Tibial nerve (tissue), 4 donors: Measurements from ENCODE around the gene RPS6KA2. TPM values are rescaled to one million over a fixed set of nuclear protein-coding genes. Genes with fewer than 3 reads are reported as not detected.

ENCODE experiments used
- DNase-seq, 2 donors: peaks; one replicate each; pipeline ENCODE4 v3.0.0-alpha.2; 2019; ENCODE audit warnings: low spot score in 2 of 2
- H3K27ac ChIP-seq, 4 donors: fragments of 200-600 bp; sonication (generic) in 3 of 4; one replicate each; pipeline ENCODE4 v1.5.1; 2017 to 2019; ENCODE audit warnings: mild to moderate bottlenecking in 1 of 4
- H3K27me3 ChIP-seq, 2 donors: fragments of 200-600 bp; sonication (generic) in 1 of 2; one replicate each; pipeline versions ENCODE4 v1.5.1 to v1.6.0; 2017 to 2019
- H3K36me3 ChIP-seq, 3 donors: fragments of 200-600 bp; sonication (generic); one replicate each; pipeline ENCODE4 v1.5.1; 2018 to 2019
- H3K4me1 ChIP-seq, 4 donors: fragments of 200-600 bp; sonication (generic) in 3 of 4; one replicate each; pipeline ENCODE4 v1.5.1; 2017 to 2019
- H3K4me3 ChIP-seq, 4 donors: fragments of 200-600 bp; sonication (generic) in 3 of 4; one replicate each; pipeline ENCODE4 v1.5.1; 2017 to 2019; ENCODE audit warnings: mild to moderate bottlenecking in 1 of 4, moderate library complexity in 1 of 4
- H3K9me3 ChIP-seq, 4 donors: fragments of 200-600 bp; sonication (generic) in 3 of 4; one replicate each; pipeline ENCODE4 v1.5.1; 2017 to 2019
- CTCF ChIP-seq, 5 experiments: fragments of 200-600 bp in 3 of 5; fragments of 450-650 bp in 2 of 5; sonication (generic) in 3 of 5; IDR thresholded peaks; one replicate each; pipeline ENCODE4 v1.5.1; 2016 to 2019; ENCODE audit warnings: antibody characterized with exemption in 5 of 5, mild to moderate bottlenecking in 3 of 5, moderate library complexity in 2 of 5
- EP300 ChIP-seq, 2 donors: sonication (generic); formaldehyde crosslinking; IDR thresholded peaks; one replicate each; pipeline ENCODE4 v1.6.1; 2017; ENCODE audit warnings: antibody characterized with exemption in 2 of 2, mild to moderate bottlenecking in 1 of 2
- POLR2A ChIP-seq, 2 donors: fragments of 450-650 bp; IDR thresholded peaks; one replicate each; pipeline ENCODE4 v1.6.1; 2017; ENCODE audit warnings: antibody characterized with exemption in 2 of 2, mild to moderate bottlenecking in 2 of 2, moderate library complexity in 2 of 2
- WGBS, 2 donors: methylation state at CpG; one replicate each; pipeline ENCODE4 v1.1.5; 2018; 5-methylcytosine and 5-hydroxymethylcytosine counted together
- total RNA-seq, 4 donors: library from RNA; depleted of rRNA; stranded (reverse); fragments of >200 nt; gene quantifications; one replicate each; pipeline ENCODE4 v1.1.0, GENCODE V29; 2016

Gene RPS6KA2
- total RNA-seq, 4 donors from 2014 or later, result 89.6 to 153 (median 103) TPM

DNA sequence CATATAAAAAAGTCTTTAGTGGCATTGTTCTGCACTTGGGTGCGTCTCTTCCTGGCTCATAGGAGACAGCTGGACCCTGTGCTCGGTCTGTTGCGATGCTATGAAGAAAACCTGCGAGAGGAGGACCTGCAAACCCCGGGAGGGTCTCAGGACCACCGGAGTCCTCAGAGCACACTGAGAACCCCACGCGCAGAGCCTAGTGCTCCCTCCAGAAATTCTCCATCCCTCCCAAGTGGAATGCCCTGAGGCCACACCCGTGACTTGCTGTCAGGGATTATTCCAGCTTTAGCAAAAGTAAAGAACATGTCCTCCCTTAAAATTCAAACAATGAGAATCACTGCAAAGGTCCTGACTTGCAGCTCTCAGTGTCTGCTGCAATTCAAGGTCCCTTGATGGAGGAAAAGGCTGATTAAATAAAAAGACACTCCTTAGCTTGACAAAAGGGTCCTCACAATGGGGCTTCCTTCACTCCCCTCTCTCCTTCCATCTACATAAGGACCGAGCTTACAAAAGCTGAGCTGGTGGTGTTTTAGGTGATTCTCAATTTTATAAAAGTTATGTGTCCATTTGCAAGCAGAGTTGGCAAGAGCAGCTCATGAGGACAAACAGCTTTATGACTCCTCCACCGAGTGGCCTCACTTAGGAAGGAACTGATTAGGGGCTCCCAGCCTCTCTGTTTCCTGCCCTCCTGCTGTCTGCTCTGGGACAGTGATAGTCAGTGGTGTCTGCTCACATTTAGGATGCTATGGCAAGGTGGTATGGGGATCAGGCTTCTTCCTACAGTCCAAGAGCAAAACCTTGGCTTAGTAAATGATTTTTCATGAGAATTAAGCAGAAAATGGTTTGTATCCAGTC lies 137.5 kb downstream of the RPS6KA2 start:
- no peak for DNase-seq
- H3K4me1 ChIP-seq, result peaks cover 0 to 3% (median 0%) of the 10 kb centered on the region in 4 donors
- no peaks in the 10 kb centered on the region for H3K9me3 ChIP-seq
- H3K27ac ChIP-seq, result peak overlapping the region in 1 of 4 donors; percentile 72
- TF ChIP-seq POLR2A (IDR thresholded peaks at IDR 0.05) (no peak), EP300 (IDR thresholded peaks at IDR 0.05) (no peak), CTCF (IDR thresholded peaks at IDR 0.05) (no peak)
- no peaks in the 10 kb centered on the region for H3K27me3 ChIP-seq
- H3K4me3 ChIP-seq, result no peak overlapping the region
- H3K36me3 ChIP-seq, result peaks cover 0 to 88% (median 6%) of the 10 kb centered on the region in 3 donors
- 83 to 88% methylated on average over 11 of the region's 11 CpGs for WGBS, 2 donors

GRCh38 chr6:166488701-166489100 lies 138.3 kb downstream of the RPS6KA2 start:
- DNase-seq, result no peak
- peaks cover 0 to 88% (median 6%) of the 10 kb centered on the region in 3 donors for H3K36me3 ChIP-seq

DNA sequence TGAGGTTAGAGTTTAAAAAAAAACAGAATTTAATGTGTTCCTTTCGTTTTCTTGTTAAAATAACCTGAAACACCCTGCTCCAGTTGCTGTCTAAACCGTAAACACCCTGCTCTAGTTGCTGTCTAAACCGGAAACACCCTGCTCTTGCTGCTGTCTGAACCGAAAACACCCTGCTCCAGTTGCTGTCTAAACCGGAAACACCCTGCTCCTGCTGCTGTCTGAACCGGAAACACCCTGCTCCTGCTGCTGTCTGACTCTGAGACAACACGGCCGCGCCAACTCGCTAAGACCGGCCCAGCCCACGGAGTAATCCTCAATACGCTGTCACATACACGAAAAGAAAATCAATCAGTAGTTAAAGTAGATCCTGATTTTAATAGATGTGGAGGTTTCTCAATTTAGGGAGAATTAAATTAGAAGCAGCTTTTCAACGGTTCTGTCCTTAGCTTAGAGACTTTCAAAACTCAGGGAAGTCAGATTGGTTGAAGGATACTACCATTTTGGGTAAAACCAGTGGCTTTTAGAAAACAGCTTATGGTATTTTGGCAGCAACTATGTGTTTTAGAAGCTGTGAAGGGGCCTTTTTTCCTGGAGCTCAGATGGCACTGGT lies 138.9 kb downstream of the RPS6KA2 start:
- Histone ChIP-seq H3K27ac (peak overlapping the region in 3 of 4 donors; percentile 47 to 72 (median 64)), H3K27me3 (no peaks in the 10 kb centered on the region), H3K36me3 (peaks cover 0 to 87% (median 6%) of the 10 kb centered on the region in 3 donors), H3K9me3 (no peaks in the 10 kb centered on the region), H3K4me1 (peaks cover 0 to 3% (median 0%) of the 10 kb centered on the region in 4 donors), H3K4me3 (no peak overlapping the region)
- 56 to 65% methylated on average over 15 of the region's 15 CpGs for WGBS, 2 donors
- DNase-seq, result peak; percentile 30 to 33
- peak in 1 of 2 donors; percentile 39 for TF ChIP-seq EP300 (IDR thresholded peaks at IDR 0.05)
- TF ChIP-seq CTCF (IDR thresholded peaks at IDR 0.05), result no peak

More at GRCh38 chr6:166488701-166489100, 138.3 kb downstream of the RPS6KA2 start:
- 76 to 77% methylated on average over 6 to 13 of the region's 13 CpGs for WGBS, 2 donors
- no peak overlapping the region for H3K4me3 ChIP-seq
- no peaks in the 10 kb centered on the region for H3K27me3 ChIP-seq
- peaks cover 0 to 3% (median 0%) of the 10 kb centered on the region in 4 donors for H3K4me1 ChIP-seq
- TF ChIP-seq EP300 (IDR thresholded peaks at IDR 0.05) (no peak), POLR2A (IDR thresholded peaks at IDR 0.05) (no peak), CTCF (IDR thresholded peaks at IDR 0.05) (no peak)
- peak overlapping the region in 3 of 4 donors; percentile 43 to 72 (median 64) for H3K27ac ChIP-seq
- H3K9me3 ChIP-seq, result no peaks in the 10 kb centered on the region

DNA sequence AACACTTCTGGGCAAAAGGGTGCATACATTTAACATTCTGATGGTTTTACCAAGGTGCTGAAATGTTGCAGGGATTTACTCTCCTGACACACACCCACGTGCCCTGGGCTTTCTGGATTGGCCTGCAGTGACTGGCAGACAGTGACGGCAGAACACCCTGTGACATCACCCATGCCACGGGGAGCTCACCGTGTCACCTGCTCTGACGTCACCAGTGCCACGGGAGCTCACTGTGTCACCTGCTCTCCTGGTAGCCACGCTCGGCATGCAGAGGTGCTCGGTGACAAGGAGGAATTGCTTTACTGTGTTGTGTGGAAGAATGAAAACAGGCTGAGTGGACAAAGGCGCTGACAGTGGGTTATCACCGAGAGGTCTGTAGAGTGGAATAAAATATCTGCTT lies 139.9 kb downstream of the RPS6KA2 start:
- peaks cover 0 to 93% (median 6%) of the 10 kb centered on the region in 3 donors for H3K36me3 ChIP-seq
- H3K4me1 ChIP-seq, result peaks cover 0 to 3% (median 0%) of the 10 kb centered on the region in 4 donors
- DNase-seq, result no peak
- H3K27ac ChIP-seq, result peak overlapping the region in 1 of 4 donors; percentile 72
- H3K4me3 ChIP-seq, result no peak overlapping the region
- H3K27me3 ChIP-seq, result no peaks in the 10 kb centered on the region
- 97 to 98% methylated on average over 11 of the region's 11 CpGs for WGBS, 2 donors
- TF ChIP-seq EP300 (IDR thresholded peaks at IDR 0.05) (no peak), POLR2A (IDR thresholded peaks at IDR 0.05) (no peak), CTCF (IDR thresholded peaks at IDR 0.05) (no peak)
- no peaks in the 10 kb centered on the region for H3K9me3 ChIP-seq

DNA sequence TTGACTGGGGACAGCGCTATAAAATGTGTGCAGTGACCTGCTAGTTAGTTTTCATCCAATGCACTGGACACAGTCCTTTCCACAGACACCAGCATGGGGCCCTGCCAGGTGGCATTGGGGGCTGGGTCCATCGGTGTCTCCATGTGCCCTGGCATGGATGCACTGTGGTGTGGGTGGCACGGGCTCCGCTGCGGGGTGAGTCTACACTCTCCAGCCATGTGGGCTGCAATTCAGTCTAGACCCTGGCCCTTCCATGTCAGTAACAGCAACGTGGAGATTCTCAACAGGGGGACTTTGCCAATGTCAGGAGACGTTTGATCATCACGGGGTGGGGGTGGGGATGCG lies 140.5 kb downstream of the RPS6KA2 start:
- peaks cover 0 to 94% (median 6%) of the 10 kb centered on the region in 3 donors for H3K36me3 ChIP-seq
- WGBS, 2 donors, result 94 to 98% methylated on average over 5 to 9 of the region's 9 CpGs

More for the DNA sequence above, 140.5 kb downstream of the RPS6KA2 start:
- TF ChIP-seq POLR2A (IDR thresholded peaks at IDR 0.05) (no peak), EP300 (IDR thresholded peaks at IDR 0.05) (no peak), CTCF (IDR thresholded peaks at IDR 0.05) (no peak)
- no peak overlapping the region for H3K4me3 ChIP-seq
- H3K27me3 ChIP-seq, result no peaks in the 10 kb centered on the region
- no peak overlapping the region for H3K27ac ChIP-seq
- H3K9me3 ChIP-seq, result no peaks in the 10 kb centered on the region
- H3K4me1 ChIP-seq, result peaks cover 0 to 3% (median 0%) of the 10 kb centered on the region in 4 donors
- no peak for DNase-seq
